ENCODE measurements around the gene OSBPL9. TPM values are rescaled to one million over a fixed set of nuclear protein-coding genes. Genes with fewer than 3 reads are reported as not detected.
"Not testable (repeated sequence)": the region's sequence is repeated elsewhere in the genome, so short reads cannot be mapped to it uniquely, and the experiment has no call there.

Gene OSBPL9
- total and polyA plus RNA-seq, 8 donors = 63.1 to 139 (median 114) TPM

DNA sequence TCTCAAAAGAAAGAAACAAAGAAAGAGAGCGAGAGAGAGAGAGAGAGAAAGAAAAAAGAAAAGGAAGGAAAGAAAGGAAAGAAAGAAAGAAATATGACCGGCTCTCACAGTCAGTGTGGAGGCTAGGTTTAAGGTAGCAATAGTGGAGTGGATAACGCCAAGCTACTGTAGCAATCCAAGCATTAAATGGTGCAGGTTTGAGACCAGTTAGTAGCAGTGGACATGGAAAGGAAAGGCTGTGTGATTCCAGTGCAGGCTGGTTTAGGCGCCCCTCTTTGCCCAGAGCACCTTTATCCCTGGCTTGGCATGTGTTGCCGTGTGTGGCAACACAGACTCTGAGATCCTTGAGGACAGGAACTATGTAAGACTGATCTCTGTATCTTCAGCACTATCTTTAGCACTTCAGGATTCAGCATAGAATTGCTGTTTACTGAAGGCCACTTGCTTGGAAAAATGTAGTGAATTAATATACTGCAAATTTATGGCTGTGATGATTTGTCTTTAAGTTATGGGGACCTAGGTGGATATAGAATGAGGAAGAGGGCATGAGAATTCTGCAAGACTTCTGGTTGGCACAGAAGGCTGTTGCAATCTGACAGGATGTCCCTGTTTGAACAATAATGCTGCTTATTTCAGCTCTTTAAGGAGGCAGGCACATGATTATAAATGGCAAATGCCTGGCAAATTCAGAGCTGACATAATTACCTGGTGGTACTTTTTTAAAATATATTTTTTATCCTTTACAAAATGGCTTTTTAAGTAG lies 10.8 kb upstream of the OSBPL9 start:
- Histone ChIP-seq H3K36me3 (no peaks in the 10 kb centered on the region), H3K27ac (peak overlapping the region in 1 of 2 donors; percentile 76), H3K4me3 (no peak overlapping the region), H3K27me3 (no peaks in the 10 kb centered on the region), H3K4me1 (peaks cover 0 to 33% of the 10 kb centered on the region in 2 donors), H3K9me3 (no peaks in the 10 kb centered on the region)
- DNase-seq = no peak
- TF ChIP-seq CTCF (IDR thresholded peaks at IDR 0.05) = no peak
- ATAC-seq = peak; percentile 60
- intact Hi-C loops (cut with DNase I) = no loop called here

GRCh38 chr1:51607681-51608095 lies 9.2 kb upstream of the OSBPL9 start:
- H3K27me3 ChIP-seq = no peaks in the 10 kb centered on the region
- peak overlapping the region in 1 of 2 donors; percentile 76 for H3K27ac ChIP-seq
- peaks cover 0 to 40% of the 10 kb centered on the region in 2 donors for H3K4me1 ChIP-seq
- DNase-seq (no peak), ATAC-seq (no peak)
- no peak for TF ChIP-seq CTCF (IDR thresholded peaks at IDR 0.05)
- no peak overlapping the region for H3K4me3 ChIP-seq
- H3K9me3 ChIP-seq = no peaks in the 10 kb centered on the region
- H3K36me3 ChIP-seq = no peaks in the 10 kb centered on the region
- intact Hi-C loops (cut with DNase I) = no loop called here

- DNase-seq; H3K27ac ChIP-seq; H3K4me3 ChIP-seq; H3K9me3 ChIP-seq; H3K27me3 ChIP-seq; intact Hi-C loops (cut with DNase I); H3K36me3 ChIP-seq; ATAC-seq: not testable (repeated sequence)
- H3K4me1 ChIP-seq = peaks cover 0 to 40% of the 10 kb centered on the region in 2 donors
Observed at GRCh38 chr1:51610104-51610503, 6.8 kb upstream of the OSBPL9 start.

GRCh38 chr1:51610637-51611036 lies 6.3 kb upstream of the OSBPL9 start:
- no peaks in the 10 kb centered on the region for H3K36me3 ChIP-seq
- no peak overlapping the region for H3K4me3 ChIP-seq
- intact Hi-C loops (cut with DNase I) = no loop called here
- peaks cover 0 to 40% of the 10 kb centered on the region in 2 donors for H3K4me1 ChIP-seq
- no peak for TF ChIP-seq CTCF (IDR thresholded peaks at IDR 0.05)
- no peak for DNase-seq
- no peak for ATAC-seq
- no peaks in the 10 kb centered on the region for H3K9me3 ChIP-seq
- no peak overlapping the region for H3K27ac ChIP-seq
- H3K27me3 ChIP-seq = no peaks in the 10 kb centered on the region

- no peak for ATAC-seq
- intact Hi-C loops (cut with DNase I) = no loop called here
- DNase-seq = peak in 2 of 4 donors; percentile 61 to 76
- Histone ChIP-seq H3K27ac (no peak overlapping the region), H3K4me1 (peaks cover 6 to 36% of the 10 kb centered on the region in 2 donors), H3K9me3 (no peaks in the 10 kb centered on the region), H3K4me3 (no peak overlapping the region), H3K36me3 (no peaks in the 10 kb centered on the region), H3K27me3 (no peaks in the 10 kb centered on the region)
- TF ChIP-seq CTCF (IDR thresholded peaks at IDR 0.05) = no peak
Observed at GRCh38 chr1:51612447-51612961, 4.4 kb upstream of the OSBPL9 start.
